ENCODE results near the gene ATAD3C. TPM values are rescaled to one million over a fixed set of nuclear protein-coding genes. Genes with fewer than 3 reads are reported as not detected.
A peak's percentile ranks its signal among the peaks of the same experiment; 100 is the strongest.

ATAD3C gene
- total and polyA plus RNA-seq, 2 of the 8 experiments (the other 6 are each of a cell fraction or from before 2014, with no cell fraction given): 2.0 to 2.7 TPM

DNA sequence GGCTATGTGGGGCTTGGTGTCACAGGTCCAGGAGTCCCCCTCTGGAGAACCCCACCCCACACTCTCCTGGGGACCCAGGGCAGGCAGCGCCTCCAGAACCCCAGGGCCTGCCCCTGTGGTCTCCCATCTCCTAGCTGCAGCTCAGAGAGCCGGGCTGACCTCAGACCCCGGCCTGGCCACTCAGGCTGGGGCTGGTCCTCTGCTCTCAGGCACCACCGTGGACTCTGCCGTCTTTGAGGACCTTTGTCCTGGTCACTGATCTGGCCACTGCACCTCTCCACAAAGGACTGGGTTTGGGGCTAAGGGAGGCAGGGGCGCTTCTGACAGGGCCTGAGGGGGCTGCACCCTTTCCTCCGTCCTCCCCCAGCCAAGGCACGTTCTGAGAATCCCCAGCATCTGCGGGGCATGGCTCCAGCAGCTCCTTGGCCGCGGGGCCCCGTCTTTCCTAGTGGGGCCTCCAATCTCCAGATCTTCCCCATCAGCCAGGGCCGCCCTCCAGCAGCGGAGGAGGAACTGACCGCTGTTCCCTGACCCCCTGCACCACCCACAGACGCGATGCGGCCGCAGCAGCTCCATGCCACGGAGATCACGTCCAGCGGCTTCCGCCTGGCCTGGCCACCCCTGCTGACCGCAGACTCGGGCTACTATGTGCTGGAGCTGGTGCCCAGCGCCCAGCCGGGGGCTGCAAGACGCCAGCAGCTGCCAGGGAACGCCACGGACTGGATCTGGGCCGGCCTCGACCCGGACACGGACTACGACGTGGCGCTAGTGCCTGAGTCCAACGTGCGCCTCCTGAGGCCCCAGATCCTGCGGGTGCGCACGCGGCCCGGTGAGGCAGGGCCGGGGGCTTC, 10.7 kb upstream of the ATAD3C start:
- Histone ChIP-seq H2BK5ac (ENCODE audit: low read depth, low read length) (no peak overlapping the region), H3K4me3 (ENCODE audit: extremely low read depth in 1 of 4, insufficient read depth in 2 of 4, low read depth in 3 of 4, low read length in 4 of 4) (no peak overlapping the region), H4K20me1 (replicated peaks in 1 of 2; ENCODE audit: control insufficient read depth in 1 of 2, insufficient read depth in 2 of 2, low read length in 2 of 2) (peaks cover 4 to 7% of the 10 kb centered on the region in 2 experiments), H2BK12ac (ENCODE audit: low read depth, low read length) (no peak overlapping the region; the same call in 1 of the 2 replicates), H3K79me2 (ENCODE audit: control insufficient read depth in 1 of 2, insufficient read depth in 2 of 2, low read length in 2 of 2) (peaks cover 0 to 8% of the 10 kb centered on the region in 2 experiments; a peak in 1 of 4 replicates), H2BK15ac (ENCODE audit: low read length) (no peak overlapping the region), H3K36me3 (ENCODE audit: control insufficient read depth in 2 of 4, insufficient read depth in 4 of 4, low read length in 3 of 4) (peaks cover 0 to 7% (median 0%) of the 10 kb centered on the region in 4 experiments; a peak in 1 of 8 replicates), H3K79me1 (ENCODE audit: low read depth, low read length) (no peaks in the 10 kb centered on the region), H3K23ac (ENCODE audit: insufficient read length) (no peak overlapping the region), H3K27ac (ENCODE audit: low read depth, low read length) (no peak overlapping the region), H3K23me2 (ENCODE audit: low read depth, low read length) (peaks cover 13% of the 10 kb centered on the region; the same call in 1 of the 2 replicates), H2BK120ac (replicated peaks; ENCODE audit: low read depth, low read length) (no peak overlapping the region), H3K14ac (ENCODE audit: insufficient read length) (no peak overlapping the region), H3K56ac (replicated peaks; ENCODE audit: insufficient read length, low read depth, low read length) (no peak overlapping the region), H4K5ac (ENCODE audit: insufficient read length, low read depth, low read length) (no peak overlapping the region), H3K4me2 (ENCODE audit: insufficient read depth in 1 of 2, low read depth in 2 of 2, low read length in 2 of 2) (no peak overlapping the region), H3K18ac (ENCODE audit: extremely low read depth, low read length) (no peak overlapping the region), H2AK5ac (ENCODE audit: low read depth, low read length) (no peak overlapping the region), H3K9me3 (ENCODE audit: insufficient read depth in 2 of 2, low read depth in 1 of 2, low read length in 1 of 2) (no peaks in the 10 kb centered on the region), H2AFZ (ENCODE audit: low read length) (no peak overlapping the region), H3K9ac (replicated peaks in 1 of 4; ENCODE audit: extremely low read depth in 1 of 4, low read depth in 3 of 4, low read length in 3 of 4) (no peak overlapping the region), H2BK20ac (ENCODE audit: low read length) (no peak overlapping the region), H3K4ac (replicated peaks; ENCODE audit: insufficient read length, low read depth, low read length) (no peak overlapping the region), H4K91ac (replicated peaks; ENCODE audit: insufficient read length, low read length) (no peak overlapping the region), H3K27me3 (replicated peaks in 1 of 4; ENCODE audit: control insufficient read depth in 3 of 4, extremely low read depth in 1 of 4, insufficient read depth in 3 of 4, low read length in 3 of 4) (peaks cover 0 to 3% (median 0%) of the 10 kb centered on the region in 4 experiments; a peak in 2 of 7 replicates), H3K4me1 (replicated peaks in 1 of 4; ENCODE audit: control insufficient read depth in 3 of 4, insufficient read depth in 4 of 4, low read length in 3 of 4) (peaks cover 0 to 23% (median 20%) of the 10 kb centered on the region in 4 experiments; a peak in 6 of 7 replicates), H4K8ac (ENCODE audit: extremely low read depth, insufficient read depth, low read length) (peak overlapping the region; percentile 57)
- no peak for FAIRE-seq
- 93% methylated on average over 34 of the region's 45 CpGs; no CpG with 5 or more reads in 1 of the 2 experiments for WGBS, 2 experiments (ENCODE audit: extremely low coverage in 1 of 2, insufficient coverage in 1 of 2, insufficient read length in 1 of 2, insufficient replicate concordance in 2 of 2, low coverage in 1 of 2, low lambda C conversion rate in 2 of 2, missing lambda C conversion rate in 1 of 2)
- POLR2A ChIA-PET (ENCODE audit: partially characterized antibody): interaction anchor here (0.6 to 22.9 kb wide), 9 partner anchors 8 to 91 kb away, joined by 3 to 515 read pairs (median 3); partner anchors contain the start of genes ANKRD65, CCNL2, DVL1 and MRPL20
- CTCF ChIA-PET (ENCODE audit: partially characterized antibody): interaction anchor here (0.6 to 4.3 kb wide), 12 partner anchors 8 to 608 kb away, joined by 3 to 36 read pairs (median 4); partner anchors contain the start of genes ATAD3C and CCNL2
- TF ChIP-seq RXRA (IDR thresholded peaks at IDR 0.05; ENCODE audit: insufficient read depth, low read depth, low read length) (no peak), NRF1 (IDR thresholded peaks at IDR 0.05; ENCODE audit: low read depth, low read length) (no peak), SP4 (IDR thresholded peaks at IDR 0.05; ENCODE audit: low read length) (no peak), TCF12 (IDR thresholded peaks at IDR 0.05; ENCODE audit: low read depth, low read length) (no peak), HDAC6 (IDR thresholded peaks at IDR 0.05; ENCODE audit: low read depth, low read length) (no peak), JUND (IDR thresholded peaks at IDR 0.05; ENCODE audit: low read length) (no peak)
- TF ChIP-seq, protein P1, sequence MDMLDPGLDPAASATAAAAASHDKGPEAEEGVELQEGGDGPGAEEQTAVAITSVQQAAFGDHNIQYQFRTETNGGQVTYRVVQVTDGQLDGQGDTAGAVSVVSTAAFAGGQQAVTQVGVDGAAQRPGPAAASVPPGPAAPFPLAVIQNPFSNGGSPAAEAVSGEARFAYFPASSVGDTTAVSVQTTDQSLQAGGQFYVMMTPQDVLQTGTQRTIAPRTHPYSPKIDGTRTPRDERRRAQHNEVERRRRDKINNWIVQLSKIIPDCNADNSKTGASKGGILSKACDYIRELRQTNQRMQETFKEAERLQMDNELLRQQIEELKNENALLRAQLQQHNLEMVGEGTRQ (IDR thresholded peaks at IDR 0.05; ENCODE audit: low read length): no peak
- DNase-seq (ENCODE audit: low read depth in 1 of 2, low spot score in 2 of 2): no peak

Measured in H1 (cell line).